ENCODE results near the gene RAP1GDS1.

Gene RAP1GDS1

DNA sequence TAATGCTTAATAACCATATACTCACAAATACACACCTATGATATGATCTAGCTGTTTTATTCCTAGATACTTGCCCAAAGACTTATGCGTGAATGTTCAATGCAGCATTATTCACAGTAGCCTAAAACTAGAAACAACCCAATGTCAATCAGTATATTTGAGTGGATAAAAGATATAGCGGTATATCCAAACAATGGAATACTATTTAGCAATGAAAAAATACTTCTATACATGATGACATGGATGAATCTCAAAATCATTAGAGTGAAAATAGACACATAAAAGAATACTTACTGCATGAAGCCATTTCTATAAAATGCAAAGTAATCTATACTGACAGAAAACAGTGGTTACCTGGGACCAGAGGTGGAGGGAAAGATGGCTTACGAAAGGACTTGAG lies 108.1 kb downstream of the RAP1GDS1 start:
- TF ChIP-seq, protein P1, sequence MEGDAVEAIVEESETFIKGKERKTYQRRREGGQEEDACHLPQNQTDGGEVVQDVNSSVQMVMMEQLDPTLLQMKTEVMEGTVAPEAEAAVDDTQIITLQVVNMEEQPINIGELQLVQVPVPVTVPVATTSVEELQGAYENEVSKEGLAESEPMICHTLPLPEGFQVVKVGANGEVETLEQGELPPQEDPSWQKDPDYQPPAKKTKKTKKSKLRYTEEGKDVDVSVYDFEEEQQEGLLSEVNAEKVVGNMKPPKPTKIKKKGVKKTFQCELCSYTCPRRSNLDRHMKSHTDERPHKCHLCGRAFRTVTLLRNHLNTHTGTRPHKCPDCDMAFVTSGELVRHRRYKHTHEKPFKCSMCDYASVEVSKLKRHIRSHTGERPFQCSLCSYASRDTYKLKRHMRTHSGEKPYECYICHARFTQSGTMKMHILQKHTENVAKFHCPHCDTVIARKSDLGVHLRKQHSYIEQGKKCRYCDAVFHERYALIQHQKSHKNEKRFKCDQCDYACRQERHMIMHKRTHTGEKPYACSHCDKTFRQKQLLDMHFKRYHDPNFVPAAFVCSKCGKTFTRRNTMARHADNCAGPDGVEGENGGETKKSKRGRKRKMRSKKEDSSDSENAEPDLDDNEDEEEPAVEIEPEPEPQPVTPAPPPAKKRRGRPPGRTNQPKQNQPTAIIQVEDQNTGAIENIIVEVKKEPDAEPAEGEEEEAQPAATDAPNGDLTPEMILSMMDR (IDR thresholded peaks at IDR 0.05; ENCODE audit: insufficient read depth, low read depth, low read length, missing control alignments): no peak
- H3K4me3 ChIP-seq (ENCODE audit: low read depth, low read length): no peak overlapping the region
- DNase-seq (ENCODE audit: low read depth): no peak

DNA sequence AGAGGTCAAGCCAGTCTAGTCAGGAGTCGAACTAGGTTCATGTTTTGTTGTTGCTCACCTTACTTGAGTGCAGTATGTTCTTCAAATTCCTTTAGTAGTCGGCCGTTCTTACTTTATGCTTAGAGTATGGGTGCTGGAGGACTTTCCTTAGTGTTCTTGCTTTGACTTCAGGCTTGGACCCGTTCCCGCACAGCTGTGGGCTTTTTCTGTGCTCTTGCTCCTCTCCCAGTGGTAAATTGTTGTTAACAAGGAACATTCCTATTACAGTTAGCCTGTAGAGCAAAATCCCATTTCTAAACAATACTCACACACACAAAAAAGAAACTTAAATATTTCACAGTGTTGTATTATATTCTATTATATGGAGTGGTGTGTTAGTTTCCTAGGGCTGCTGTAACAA lies 113.5 kb downstream of the RAP1GDS1 start:
- TF ChIP-seq, protein P1 (IDR thresholded peaks at IDR 0.05; ENCODE audit: insufficient read depth, low read depth, low read length, missing control alignments): no peak
- no peak overlapping the region for H3K4me3 ChIP-seq (ENCODE audit: low read depth, low read length)
- DNase-seq (ENCODE audit: low read depth): no peak

DNA sequence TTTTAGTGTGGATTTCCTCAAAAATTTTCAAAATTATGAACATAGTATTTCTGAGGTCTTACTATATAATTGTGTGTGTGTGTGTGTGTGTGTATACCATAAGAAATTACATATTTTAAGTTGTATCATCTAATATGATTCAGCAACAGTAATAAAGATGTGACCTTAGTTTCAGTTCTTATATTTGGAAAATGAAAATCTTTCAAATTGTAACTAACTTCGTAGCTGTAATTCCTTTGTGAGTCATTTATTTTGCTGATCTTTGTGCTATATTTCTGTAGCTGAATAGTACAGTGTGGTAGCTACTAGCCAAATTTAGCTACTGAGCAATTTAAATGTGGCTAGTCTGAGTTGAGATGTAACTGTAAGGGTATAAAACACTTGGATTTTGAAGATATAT lies 116.4 kb downstream of the RAP1GDS1 start:
- TF ChIP-seq, protein P1 (IDR thresholded peaks at IDR 0.05; ENCODE audit: insufficient read depth, low read depth, low read length, missing control alignments): no peak
- no peak for DNase-seq (ENCODE audit: low read depth)
- no peak overlapping the region for H3K4me3 ChIP-seq (ENCODE audit: low read depth, low read length)

DNA sequence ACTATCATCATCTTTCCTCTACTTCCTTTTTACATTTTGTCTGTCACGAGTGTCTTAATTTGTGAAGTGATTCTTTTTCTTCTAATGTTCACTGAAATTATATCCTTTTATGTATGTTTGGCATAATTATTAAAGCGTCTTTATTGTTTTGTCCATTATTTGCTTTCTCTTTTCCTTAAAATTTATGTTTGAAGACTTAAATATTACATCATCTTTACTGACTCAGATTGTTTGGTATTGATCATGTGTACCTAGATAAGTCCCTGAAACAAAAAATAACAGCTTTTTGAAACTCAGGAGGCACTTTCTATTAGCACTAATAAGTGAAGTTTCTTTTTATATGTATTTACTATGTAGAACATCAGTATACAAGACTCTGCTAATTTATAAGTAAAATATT lies 120.1 kb downstream of the RAP1GDS1 start:
- no peak for DNase-seq (ENCODE audit: low read depth)
- H3K4me3 ChIP-seq (ENCODE audit: low read depth, low read length): no peak overlapping the region
- TF ChIP-seq, protein P1 (IDR thresholded peaks at IDR 0.05; ENCODE audit: insufficient read depth, low read depth, low read length, missing control alignments): no peak

DNA sequence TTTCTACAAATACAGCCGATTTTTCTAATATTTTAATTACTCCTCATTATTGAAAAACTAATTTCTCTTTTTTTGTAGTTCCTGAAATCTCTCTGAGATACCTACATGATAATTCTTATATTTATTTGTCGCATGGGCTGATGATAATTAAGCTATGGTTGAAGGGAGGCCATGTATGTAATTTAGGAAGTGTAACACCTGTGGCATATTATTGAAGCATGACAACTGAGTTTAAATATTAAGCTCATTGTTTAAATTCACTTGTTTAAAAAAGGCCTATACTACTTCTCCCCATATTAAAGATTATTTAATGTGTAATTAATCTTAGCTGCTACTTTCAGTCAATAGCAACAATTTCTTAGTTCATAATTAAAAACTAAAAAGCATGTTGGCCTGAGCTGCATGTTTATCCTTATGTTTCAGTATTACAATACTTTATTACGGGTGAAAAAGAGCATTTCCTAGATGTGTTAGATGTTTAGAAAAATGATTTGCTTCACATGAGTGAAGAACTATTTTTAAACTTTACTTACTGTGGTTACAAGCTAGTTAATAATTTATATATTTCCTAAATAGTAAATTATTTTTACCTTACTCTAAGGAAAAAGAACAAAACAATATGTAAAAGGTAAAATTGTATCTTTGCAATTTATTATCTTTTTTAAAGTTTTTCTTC lies 122.4 kb downstream of the RAP1GDS1 start:
- TF ChIP-seq, protein P1 (IDR thresholded peaks at IDR 0.05; ENCODE audit: insufficient read depth, low read depth, low read length, missing control alignments): no peak

DNA sequence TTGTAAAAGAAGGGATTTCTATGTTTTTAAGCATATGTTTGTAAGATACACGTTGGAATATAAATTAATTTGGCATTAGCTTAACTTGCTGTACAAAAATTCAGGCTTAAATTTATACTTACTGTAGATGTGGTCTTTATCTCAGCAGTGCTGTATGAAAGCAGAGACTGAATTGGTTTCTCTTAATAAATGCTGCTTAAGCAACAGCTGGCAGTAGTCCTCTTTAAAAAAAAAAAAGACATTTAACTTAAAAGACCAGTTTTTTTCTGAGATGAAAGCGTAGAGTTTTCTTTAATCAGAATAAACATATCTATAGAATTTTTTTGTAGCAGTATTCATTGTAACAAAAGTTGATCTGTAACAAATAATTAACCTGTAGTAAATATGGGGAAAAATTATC lies 124.6 kb downstream of the RAP1GDS1 start:
- no peak for DNase-seq (ENCODE audit: low read depth)
- TF ChIP-seq, protein P1 (IDR thresholded peaks at IDR 0.05; ENCODE audit: insufficient read depth, low read depth, low read length, missing control alignments): no peak
- H3K4me3 ChIP-seq (ENCODE audit: low read depth, low read length): no peak overlapping the region

More for the DNA sequence above, 122.4 kb downstream of the RAP1GDS1 start:
- no peak for DNase-seq (ENCODE audit: low read depth)
- H3K4me3 ChIP-seq (ENCODE audit: low read depth, low read length): no peak overlapping the region

Measured in GM12865 (cell line).